Measurements from ENCODE around the gene SSR1.

The SSR1 gene

GRCh38 chr6:7257521-7258230 is 55.3 kb downstream of the SSR1 start:
- no peak for DNase-seq (ENCODE audit: low spot score)

GRCh38 chr6:7256785-7257184 is 56.2 kb downstream of the SSR1 start:
- no peak for DNase-seq (ENCODE audit: low spot score)

DNA sequence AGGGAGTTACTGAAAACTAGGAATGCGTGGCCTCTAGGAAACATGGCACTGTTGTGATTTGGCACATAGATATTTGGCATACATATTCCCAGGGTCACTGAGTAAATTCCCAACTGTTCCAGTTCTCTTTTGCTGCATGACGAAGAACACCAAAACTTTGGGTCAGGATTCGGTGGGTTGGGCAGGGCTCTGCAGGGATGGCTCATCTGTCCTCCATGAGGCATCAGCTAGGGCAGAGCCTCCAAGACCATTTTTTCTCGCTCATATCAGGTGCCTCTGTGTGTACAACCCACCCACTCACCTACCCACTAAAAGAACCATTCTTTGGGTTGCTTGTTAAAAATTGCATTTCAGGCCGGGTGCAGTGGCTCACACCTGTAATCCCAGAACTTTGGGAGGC is 57.1 kb downstream of the SSR1 start:
- no peak for DNase-seq (ENCODE audit: low spot score)

GRCh38 chr6:7254980-7255835 is 57.8 kb downstream of the SSR1 start:
- no peak for DNase-seq (ENCODE audit: low spot score)

GRCh38 chr6:7252390-7252789 is 60.6 kb downstream of the SSR1 start:
- no peak for DNase-seq (ENCODE audit: low spot score)

DNA sequence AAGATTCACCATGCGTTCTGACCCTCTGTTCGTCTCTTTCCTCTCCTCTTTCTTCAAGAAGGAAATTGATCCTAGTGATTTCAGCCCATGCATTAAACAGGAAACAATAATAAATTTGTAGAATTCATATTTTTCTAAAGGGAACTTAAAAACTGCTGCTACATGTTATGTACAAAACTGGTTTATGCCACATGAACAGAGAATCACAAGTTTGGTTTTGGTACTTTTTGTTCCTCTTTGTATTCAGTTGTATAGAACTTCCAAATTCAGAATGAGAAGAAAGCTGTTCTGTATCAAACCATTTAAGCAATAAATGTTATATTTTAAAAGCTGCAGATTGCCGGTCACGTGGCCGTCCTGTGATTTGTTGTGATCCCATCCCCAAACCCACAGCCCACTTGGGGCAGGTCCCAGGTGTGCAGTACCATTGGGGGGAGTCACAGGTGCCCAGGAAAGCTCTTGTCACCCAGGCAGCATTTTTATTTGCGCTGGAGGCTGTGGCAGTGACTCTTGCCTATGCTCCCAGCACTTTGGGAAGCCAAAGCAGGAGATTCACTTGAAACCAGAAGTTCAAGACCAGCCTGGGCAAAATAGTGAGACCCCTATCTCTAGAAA is 61.2 kb downstream of the SSR1 start:
- DNase-seq (ENCODE audit: low spot score): no peak

DNA sequence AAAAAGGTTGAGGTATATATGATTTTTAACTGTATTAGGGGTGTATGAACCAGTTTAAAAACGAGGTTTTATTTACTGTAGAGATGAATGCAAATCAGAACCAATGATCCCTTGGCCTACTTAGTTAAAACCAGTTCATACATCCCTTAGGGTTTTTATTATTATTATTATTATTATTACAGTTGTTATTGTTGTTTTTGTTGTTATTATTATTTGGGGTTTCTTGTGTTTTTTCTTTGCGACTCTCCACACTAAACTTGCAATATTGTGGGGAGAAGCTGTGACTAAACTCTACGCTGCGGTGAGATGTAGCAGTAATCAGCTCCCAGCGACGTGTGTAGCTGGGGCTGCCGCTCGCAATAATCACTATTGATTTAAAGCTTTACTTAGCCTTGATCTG is 62.2 kb downstream of the SSR1 start:
- no peak for DNase-seq (ENCODE audit: low spot score)

GRCh38 chr6:7249946-7250643 is 62.9 kb downstream of the SSR1 start:
- no peak for DNase-seq (ENCODE audit: low spot score)

GRCh38 chr6:7249391-7249790 is 63.6 kb downstream of the SSR1 start:
- no peak for DNase-seq (ENCODE audit: low spot score)

GRCh38 chr6:7247828-7248227 is 65.2 kb downstream of the SSR1 start:
- no peak for DNase-seq (ENCODE audit: low spot score)

DNA sequence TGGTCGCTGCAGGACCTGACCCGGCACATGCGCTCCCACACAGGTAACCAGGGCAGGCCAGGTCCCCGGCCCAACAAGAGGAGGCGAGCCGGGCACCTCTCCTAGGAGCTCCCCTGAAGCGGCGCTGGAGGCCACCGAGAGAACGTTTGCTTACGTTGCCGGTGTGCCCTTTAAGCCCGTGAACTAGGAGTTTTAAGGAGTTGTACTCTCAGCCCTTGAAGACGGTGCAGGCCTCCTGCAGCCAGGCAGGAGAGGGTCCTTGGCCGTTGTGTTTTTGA is 65.9 kb downstream of the SSR1 start:
- no peak for DNase-seq (ENCODE audit: low spot score)

- no peak for DNase-seq (ENCODE audit: low spot score)
Observed at GRCh38 chr6:7246401-7247178, 66.4 kb downstream of the SSR1 start.

DNA sequence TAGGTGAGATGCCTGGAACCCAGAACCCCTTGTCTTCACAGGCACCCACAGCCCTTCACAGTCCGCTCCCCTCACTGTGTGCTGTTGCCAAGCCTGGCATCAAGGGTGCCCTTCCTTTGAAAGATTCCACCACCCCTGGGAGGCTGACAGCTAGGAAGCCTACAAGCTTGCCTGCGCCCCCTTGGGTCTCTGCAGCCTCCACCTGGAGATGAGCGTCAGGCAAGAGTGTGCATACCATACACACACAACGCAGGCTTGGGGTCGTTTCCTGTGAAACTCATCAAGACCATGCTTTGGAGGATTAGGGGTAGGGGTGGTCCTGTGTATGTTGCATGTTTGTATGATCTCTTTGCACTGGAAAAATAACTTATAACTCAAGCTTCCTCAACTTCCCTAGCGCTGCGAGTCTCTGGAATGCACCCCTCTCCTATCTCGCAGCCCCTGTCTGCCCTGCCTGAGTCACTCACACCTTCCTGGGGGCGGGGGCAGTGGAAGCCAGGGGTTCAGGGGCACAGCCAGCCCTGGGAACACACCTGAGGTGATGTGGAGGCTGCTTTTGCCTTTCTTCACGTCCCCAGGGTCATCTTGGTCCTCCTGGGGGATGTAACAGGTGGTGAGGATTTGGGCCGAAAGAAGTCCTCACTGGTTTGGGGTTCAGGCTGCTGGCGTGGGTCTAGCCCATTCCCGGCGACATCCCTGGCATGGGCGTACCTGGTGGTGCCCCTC is 67.2 kb downstream of the SSR1 start:
- no peak for DNase-seq (ENCODE audit: low spot score)

DNA sequence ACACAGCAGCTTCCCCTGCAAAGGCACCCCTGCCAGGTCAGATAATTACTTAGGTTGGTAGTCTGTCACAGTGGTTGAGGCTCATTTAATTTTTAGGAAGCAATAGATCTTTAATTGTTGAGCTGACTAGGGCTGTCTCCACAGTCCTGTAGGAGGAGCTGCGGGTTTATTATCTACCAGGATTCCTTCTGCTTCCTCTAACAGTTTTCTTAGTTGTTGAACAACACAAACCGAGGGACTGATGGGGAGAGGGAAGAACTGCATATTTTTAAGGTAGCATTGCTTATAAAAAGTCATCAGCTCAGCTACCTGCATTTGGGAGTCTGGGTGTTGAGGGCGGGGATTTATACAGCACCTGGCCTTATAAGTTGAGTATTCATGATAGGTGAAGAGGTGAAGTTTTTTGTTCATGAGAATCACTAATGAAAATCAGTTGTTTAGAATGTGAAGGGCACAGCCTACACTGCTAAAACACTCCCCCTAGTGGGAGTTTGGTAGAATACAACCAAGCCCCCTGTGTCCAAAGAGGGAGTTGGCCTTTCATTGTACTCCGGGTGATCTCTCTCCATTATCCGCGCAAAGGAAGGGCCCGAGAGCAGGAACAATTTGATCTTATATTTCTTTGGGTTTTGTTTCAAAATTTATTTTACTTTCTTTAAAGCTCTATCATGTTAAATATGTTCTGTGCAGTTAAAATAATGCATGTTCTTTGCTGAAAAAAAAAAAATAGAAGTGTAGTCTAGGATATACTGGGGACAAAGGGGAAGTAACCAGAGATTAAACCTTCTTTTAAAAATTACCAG is 69.6 kb downstream of the SSR1 start:
- peak; percentile 63 for DNase-seq (ENCODE audit: low spot score)

DNA sequence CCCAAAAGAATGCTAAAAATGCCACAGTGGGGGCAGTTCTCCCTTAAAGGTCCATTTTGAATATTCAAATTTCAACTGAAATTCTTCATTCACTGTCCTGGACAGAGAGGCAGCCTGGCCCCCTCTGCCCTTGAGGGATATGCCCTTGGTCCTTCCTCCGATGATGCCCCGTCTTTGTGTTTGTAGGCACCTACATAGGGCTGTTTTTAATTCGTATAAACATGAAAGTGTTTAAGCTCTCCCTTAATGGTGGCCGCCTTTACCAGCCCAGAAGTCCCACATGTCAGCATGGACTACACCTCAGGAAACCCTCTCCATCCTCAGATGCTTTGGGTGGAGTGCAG is 70.2 kb downstream of the SSR1 start:
- DNase-seq (ENCODE audit: low spot score): no peak

- peak; percentile 61 for DNase-seq (ENCODE audit: low spot score)
Observed at GRCh38 chr6:7241709-7242645, 71.0 kb downstream of the SSR1 start.

- no peak for DNase-seq (ENCODE audit: low spot score)
Observed at GRCh38 chr6:7241160-7241559, 71.8 kb downstream of the SSR1 start.

DNA sequence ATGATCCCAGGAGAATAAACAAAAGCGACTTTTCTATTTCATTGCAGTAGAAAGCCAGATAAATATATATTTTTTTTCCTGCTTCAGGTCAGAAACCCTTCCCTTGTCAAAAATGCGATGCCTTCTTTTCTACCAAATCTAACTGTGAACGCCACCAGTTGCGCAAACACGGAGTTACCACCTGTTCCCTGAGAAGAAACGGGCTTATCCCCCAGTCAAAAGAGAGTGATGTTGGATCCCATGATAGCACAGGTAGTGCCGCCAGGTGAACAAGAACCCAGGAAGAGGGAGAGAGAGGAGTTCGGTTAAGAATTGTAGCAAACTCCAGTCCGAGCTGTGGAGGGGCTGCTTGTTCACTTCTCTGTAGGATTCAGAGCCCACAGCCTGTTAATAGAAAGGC is 72.6 kb downstream of the SSR1 start:
- DNase-seq (ENCODE audit: low spot score): no peak

DNA sequence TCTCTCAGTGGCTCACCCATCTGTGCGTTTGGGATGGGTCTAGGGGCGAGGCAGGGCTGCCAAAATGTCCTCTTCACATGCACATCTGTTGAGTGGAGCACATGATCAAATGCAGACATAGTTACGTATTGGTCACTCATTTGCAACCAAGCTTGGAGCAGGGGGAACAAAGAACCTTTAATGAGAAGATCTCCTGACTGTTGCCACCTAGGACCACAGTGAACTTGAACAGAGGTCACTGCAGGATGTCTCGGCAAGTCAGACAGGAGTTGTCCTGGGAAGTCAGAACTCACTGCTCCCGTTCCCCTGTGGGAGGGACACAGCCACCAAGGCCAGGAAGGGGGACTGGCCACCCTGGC is 73.4 kb downstream of the SSR1 start:
- DNase-seq (ENCODE audit: low spot score): no peak
